Panc1 (cell line): ENCODE results near the gene SLC46A2.

Experiments used
- CTCF ChIP-seq: fragments of 450-650 bp; IDR thresholded peaks from 2 replicates; pipeline ENCODE4 v1.5.1; 2017; ENCODE audit warnings: mild to moderate bottlenecking
- TCF7L2 ChIP-seq: IDR thresholded peaks from 2 replicates; pipeline ENCODE4 v1.6.1; 2011; ENCODE audit warnings: mild to moderate bottlenecking, low read depth, low read length, inconsistent platforms

GRCh38 chr9:112856200-112856599 lies 34.5 kb downstream of the SLC46A2 start:
- no peak for TF ChIP-seq CTCF
- no peak for TF ChIP-seq TCF7L2
